Non-pigmented ciliary epithelial cell (primary cell): ENCODE results near the gene CCL2.

ENCODE experiments used
- DNase-seq: peaks from one replicate; pipeline ENCODE4 v3.0.0-alpha.2; 2010; ENCODE audit warnings: low read depth

Gene CCL2

DNA sequence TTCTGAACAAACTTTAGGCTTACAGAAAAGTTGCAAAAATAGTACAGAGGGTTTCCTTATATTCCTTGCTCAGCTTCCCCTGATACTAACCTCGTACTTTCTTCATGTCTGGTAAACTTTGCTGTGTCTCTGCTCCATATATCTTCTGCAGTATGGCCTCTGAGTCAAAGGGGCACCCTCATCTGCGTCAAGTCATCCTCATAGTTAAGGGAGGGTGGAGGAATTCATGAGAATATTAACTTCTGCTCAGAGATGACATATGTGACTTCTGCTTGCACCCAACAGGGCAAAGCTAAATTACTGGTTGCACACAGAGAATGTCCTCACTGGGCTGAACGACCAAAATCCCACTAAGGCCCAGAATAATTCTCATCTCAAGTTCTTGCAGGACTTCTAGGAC is 10.6 kb downstream of the CCL2 start:
- no peak for DNase-seq

DNA sequence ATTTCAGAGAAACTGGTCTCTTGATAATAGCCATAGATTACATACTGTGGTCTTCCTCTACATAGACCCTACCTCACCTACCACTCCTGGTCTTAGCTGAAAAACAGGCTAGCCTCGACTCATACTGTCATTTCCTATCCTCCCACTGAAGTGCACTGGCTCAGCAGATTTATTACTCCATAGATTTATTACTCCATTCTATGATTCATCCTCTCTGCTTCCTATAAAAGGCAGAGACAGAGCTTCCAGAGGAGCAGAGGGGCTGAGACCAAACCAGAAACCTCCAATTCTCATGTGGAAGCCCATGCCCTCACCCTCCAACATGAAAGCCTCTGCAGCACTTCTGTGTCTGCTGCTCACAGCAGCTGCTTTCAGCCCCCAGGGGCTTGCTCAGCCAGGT is 14.9 kb downstream of the CCL2 start, which contains the start of gene CCL7:
TSS of gene CCL7 (plus strand) at position 253 of the 400 bp plus-strand sequence. CDS start at position 323, 70 bp downstream.
- DNase-seq: no peak

DNA sequence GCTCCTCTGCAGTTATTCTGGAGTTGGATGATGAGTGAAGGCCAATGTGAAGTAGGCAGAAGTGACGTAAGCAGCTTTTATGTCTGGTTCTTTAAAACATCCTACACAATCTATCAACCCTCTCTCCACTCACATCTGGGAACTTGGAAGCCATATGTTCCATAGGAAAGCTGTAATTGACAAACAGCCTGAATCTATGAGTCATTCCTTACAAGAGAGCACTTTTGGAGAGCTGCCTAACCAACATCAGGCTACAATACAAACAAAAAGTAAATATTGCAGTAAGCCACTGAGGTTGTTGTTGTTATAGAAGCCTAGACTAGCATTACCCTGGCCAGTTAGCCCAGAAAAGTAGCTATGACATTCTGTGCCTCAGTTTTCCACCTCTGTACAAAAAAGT is 20.8 kb downstream of the CCL2 start:
- no peak for DNase-seq

DNA sequence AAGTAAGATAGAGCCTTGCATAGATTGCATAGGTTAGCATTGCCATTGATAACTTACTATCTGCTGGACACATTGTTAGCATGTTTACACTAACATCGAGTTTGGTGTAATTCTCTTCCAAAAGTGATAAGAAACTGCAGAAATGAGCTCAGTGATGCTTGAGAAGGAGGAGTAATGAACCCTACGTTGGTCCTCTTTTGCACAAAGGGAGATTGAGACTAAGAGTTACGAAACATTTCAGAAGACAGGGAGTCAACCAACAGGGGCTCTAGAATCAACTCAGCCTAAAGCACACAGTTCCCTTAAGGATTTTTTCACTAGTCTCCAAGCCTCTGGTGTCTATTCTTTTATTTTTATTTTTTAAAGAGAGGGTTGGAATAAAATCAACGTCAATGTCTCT is 21.7 kb downstream of the CCL2 start:
- DNase-seq: no peak

DNA sequence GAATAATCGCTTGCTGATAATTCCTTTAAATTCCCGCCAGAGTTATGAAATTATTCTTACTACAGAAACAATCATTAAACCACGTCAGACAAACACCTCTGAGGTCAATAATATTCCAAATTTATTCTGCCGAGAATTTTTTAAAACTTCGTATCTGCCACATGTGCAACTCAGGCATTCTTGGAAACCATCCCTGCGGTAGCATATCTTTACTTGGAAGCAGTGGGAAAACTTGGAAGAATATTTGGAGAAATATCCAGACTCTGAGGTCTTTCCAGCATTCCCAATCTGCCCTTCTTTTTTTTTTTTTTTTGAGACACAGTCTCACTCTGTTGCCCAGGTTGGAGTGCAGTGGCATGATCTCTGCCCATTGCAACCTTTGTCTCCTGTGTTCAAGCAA is 28.5 kb downstream of the CCL2 start:
- no peak for DNase-seq

DNA sequence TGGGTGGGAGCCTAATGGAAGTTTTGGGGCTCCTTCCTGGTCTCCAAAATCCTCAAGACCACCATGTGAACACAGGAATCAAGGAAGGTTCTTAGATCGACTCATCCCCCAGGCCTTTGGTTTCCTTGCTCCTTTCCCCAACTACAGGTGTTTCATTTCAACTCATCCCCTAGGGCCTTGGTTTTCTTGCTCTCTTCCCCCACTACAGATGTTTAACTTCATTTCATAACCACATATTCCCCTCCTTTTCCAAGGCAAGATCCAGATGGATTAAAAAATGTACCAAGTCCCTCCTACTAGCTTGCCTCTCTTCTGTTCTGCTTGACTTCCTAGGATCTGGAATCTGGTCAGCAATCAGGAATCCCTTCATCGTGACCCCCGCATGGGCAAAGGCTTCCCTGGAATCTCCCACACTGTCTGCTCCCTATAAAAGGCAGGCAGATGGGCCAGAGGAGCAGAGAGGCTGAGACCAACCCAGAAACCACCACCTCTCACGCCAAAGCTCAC is 30.3 kb downstream of the CCL2 start, which contains the start of gene CCL11:
TSS of gene CCL11 (plus strand) at position 457 of the 507 bp plus-strand sequence. CDS start 67 bp downstream, outside the sequence.
- no peak for DNase-seq

DNA sequence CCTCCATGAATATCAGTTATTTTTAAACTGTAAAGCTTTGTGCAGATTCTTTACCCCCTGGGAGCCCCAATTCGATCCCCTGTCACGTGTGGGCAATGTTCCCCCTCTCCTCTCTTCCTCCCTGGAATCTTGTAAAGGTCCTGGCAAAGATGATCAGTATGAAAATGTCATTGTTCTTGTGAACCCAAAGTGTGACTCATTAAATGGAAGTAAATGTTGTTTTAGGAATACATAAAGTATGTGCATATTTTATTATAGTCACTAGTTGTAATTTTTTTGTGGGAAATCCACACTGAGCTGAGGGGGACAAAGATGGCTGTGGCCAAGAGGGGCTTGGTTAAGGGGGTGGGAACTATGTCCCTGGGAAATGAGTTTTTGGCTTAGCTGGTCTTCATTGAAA is 32.8 kb downstream of the CCL2 start:
- no peak for DNase-seq

DNA sequence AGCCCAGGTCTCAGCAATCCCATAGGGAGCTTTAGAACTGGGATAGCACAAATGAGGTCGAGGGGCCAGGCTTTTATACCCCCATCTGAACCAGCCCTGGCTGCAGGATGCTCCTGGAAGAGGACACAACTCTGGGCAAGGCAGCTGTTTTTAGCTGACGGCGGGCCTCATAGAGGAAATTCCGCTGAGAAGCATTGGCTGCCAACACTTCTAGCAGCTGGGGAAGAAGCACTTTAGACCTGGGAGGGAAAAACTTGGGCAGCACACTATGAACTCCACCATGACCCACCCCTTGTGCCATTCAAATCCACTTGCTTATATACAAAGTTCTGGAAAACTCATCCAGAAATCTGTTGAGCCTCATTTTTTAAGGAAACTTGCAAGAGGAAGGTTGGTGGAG is 35.5 kb downstream of the CCL2 start:
- DNase-seq: no peak

DNA sequence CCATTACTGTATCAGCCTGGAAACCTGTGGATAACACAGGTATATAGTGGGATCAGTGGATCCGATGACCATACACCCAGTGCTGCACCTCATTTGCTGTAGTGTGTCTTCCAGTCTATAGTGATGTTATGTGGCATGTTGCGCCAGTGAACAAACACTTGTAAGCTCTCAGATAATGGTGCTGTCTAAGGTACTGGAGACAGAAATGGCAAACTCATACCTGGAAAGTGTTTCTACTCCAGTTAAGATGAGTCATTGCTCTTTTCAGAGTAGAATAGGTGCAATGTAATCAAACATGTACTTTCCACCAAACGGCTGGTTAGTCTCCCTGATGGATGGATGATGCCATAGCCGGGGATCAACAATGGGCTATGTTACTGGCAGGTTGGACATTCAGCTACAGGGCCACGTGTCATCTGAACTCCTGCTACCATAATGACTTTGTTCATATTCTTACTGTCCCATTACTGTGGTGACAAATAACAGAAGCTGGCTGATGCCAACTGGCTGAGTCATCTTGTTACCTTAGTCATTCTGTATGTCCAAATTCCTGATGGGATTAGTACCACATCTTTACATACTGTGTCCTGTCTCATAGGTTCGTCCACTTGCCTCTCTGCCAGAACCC is 36.8 kb downstream of the CCL2 start:
- no peak for DNase-seq

DNA sequence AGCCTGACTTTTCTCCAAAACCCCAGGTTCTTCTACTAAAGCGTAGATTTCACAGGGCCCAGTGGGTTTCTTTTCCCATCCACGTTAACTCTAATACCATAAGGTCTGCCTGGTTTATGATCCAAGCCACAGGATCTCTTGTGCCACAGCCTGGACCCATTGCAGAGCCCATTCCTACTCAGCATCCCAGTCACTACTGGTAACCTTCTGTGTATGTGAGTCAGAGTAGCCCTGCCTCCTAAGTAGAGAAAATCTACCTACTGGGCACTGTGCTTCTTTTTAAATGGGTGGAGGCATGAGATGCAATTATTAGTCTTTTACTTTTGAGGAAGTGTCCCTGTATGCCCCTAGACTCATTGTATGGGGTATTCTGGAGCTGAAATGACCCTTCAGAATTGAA is 43.9 kb downstream of the CCL2 start:
- no peak for DNase-seq

DNA sequence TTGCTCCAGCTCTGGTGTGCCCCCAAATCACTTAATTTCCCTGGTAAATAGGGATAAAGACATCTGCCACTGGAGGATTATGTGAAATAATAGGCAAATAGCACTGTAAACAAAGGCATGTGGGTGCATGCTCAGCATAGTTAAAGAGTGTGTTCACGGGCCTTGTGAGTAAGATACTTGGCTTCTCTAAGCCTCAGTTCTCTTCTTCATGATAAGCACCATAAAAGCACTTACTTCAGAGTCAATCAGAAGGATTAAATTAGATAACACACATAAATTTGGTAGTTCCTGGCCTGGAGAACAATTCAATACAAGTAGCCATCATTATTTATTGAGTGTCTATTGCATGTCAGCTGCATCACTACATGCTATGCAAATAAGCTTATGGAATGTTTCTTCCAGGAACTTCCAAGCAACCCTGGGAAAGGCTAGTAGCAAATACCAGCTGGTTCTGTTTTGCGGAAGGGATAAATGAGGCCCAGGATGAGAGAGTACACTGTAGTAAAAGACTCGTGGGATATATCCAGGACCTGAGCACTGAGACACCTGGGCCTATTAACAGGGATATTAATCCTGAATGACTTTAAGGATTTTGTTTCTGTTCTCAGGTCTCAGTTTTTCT is 45.0 kb downstream of the CCL2 start:
- peak; percentile 43 for DNase-seq

DNA sequence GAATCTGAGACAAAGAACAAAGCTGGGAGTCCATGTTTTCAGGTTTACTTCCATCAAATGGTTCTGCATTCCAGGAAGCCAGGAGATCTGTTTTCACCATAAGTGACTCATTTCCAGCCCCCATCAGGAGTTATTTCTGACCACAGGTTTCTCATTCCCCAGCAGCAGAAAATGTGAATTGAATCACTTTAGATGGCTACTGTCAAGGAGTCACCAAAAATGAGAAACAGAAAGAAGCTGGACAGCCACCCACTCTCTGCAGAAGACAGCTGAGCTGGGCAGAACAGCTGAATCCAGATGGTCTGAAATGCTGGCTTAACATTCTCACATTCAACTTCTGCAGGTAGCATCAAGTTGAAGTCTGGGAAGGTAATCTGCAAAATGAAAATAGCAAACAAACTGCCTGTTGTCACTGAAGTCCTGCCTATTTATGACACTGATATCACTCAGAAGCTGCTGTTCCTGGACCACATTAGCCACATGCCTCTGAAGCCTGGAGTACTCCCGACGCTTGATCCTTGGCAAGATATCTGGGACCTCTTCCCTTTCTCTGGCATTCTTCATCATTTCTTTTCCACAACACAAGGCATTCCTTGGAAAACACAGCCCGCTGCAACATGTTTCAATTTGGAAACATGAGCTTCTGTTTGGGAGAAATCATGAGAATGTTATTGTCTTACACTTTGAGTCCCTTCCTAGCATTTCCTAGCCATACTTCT is 45.7 kb downstream of the CCL2 start:
- peak; percentile 34 for DNase-seq

DNA sequence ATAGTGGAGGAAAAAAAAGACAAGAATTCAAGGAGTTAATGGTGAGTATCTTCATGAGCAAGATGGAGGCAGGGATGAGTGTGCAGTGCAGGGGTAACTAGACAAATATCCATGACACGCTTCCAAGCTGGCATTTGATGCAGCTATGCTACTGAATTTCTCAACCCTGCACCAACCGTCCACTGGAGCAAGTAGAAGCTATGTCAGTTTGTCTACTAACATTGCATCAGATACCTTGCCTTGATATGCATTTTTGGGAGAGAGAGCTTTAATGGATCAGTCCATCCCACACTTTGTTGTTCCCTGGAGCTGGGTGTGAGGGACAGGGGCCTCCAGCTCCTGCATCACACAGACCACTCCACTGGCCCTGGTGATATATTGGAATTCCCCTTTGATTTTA is 46.9 kb downstream of the CCL2 start:
- no peak for DNase-seq

DNA sequence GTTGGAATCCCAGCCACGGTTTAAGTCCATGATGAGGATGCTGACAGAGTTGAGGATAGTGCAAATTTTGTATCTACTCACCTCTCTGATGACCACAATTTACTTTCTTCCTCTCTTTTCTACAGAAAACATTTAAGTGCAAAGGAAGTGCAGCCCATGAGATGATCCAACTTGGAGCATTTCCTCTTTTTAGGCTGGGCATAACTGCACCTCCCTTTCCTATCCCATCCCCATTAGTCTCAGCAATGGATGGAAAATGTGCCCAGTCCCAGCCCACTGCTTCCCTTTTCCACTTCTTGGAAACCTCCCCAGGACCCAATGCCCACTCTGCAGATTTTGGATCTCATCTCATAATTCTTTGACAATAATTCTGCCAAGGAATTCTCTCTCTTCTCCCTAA is 47.6 kb downstream of the CCL2 start:
- DNase-seq: no peak

DNA sequence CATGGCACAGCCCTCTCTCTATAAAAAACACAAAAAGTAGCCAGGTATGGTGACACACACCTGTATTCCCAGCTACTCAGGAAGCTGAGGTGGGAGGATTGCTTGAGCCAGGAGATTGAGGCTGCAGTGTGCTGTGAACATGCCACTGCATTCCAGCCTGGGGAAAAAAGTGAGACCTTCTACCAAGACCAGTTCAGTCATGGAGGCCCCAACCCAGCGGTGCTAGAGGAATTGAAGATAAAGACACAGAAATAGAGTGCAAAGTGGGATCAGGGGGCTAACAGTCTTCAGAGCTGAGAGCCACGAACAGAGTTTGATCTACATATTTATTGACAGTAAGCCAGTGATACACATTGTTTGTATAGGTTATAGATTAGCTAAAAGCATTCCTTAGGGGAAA is 48.5 kb downstream of the CCL2 start:
- DNase-seq: no peak

DNA sequence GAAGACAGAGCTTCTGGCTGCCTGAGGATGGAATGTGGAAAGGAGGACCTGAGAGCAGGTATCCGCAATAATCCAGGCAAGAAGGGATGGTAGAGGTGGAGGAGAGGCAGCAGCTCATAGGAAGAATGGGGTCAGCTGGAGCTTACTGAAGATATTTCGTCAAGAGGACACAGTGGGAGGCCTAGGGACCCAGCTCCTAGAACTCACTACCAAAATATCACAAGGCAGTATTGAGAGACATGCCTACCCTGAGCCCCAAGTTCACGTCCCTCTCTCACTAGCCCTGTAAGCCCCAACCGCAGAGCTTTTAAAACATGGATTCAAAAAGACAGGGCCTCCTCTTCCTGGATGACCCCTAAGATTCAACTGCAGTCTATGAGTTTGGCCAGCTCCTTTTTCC is 50.0 kb downstream of the CCL2 start:
- no peak for DNase-seq

DNA sequence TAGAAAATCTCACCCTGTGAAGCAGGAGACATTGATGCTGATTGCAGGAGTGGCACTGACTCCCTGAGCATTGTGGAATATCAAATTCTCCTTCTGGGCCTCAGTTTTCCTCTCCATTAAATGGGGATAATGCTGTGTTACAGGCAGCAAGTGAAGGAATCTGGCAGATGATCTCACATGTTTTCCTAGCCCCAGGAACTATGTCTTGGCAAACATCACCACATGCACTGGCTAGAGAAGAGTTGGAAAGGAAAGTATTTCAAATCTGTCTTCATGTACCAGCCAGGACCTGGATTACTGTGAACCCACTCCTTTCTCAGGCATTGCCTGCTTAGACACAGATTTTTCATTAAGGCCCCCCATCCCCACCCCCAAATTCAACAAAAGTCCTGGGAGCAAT is 50.5 kb downstream of the CCL2 start:
- no peak for DNase-seq

DNA sequence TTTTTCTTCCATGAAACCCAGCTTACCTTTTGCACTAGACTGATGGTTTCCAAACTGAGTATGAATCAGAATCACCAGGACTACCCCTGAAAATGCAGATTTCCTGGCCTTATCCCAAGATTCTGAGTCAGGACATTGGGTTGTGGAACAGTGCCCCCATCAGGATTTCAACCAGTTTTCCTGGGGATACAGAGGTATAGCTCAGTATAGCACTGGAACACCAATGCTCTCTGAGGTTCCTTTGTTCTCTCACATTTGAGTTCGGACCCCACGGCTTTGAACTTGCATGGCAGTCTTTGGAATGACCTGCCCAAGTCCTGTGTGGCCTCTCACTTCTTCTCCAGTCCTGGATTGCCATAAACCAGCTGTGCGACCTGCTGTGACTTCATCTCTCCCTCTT is 51.4 kb downstream of the CCL2 start:
- DNase-seq: no peak
